GM21360 (cell line): ENCODE data around the gene CDH4.
"Not testable (repeated sequence)": the region's sequence is repeated elsewhere in the genome, so short reads cannot be mapped to it uniquely, and the experiment has no call there.

Experiments
- ATAC-seq: cut with Tn5 transposase; IDR thresholded peaks from one replicate; pipeline ENCODE4 v1.9.1; 2021; ENCODE audit warnings: mild to moderate bottlenecking, moderate library complexity; ENCODE audit not compliant: unreplicated experiment

CDH4 gene

DNA sequence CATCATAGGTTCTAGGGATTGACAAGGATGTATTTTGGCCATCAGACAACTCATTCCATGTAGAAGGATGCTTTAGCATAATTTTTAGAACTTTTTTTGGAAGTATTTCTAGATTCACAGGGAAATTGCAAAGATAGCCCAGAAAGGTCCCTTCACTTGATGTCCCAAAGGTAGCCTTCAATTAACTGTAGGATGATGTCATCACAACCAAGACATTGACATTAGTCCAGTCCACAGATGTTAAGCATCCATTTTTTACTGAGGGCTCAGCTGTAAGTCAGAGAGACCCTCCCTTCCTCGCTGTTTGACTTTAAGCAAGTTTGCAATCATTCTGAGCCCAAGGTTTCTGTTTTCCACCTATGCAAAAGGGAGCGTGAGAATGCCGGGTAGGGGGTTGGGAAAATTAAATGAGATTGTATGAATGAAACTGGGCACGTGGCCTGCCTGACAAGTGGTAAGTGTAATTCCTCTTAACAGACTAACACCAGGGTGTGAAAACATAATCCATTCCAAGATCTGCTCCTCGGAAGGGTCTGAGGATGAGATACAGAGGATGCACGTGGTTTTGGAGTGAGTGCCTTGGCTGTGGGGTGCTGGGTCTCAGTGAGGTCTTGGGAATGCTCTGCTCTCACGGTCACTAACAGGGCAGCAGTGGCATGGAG is 126.8 kb downstream of the CDH4 start:
- ATAC-seq, result no peak

DNA sequence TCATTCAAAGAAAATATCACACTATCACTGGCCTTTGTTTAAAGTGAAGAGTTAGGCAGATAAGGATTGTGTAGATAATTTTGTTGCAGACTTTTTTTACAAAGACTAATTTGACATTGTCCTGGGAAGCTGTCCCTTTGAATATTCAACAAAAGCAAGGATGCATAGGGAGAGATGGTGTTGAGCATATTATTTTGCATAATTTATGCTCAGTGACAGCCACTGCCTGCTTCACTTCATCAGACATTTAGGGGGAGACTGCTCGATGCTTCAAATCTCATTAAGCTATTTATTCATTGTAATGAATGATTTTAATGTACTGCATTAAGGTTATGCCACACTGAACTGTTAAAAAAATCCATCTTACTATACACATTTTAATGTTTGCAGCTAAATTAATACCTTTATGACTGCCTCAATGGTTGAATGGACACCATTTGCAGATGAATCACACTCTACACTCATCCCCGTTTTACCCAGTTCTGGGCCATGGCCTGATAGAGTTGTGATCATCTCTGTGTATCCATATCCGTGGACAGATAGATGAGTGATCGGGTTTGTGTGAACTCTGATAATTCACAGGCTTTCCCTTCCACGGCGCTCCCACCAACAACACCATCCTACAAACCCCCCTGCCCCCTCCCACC is 128.0 kb downstream of the CDH4 start:
- ATAC-seq, result no peak

DNA sequence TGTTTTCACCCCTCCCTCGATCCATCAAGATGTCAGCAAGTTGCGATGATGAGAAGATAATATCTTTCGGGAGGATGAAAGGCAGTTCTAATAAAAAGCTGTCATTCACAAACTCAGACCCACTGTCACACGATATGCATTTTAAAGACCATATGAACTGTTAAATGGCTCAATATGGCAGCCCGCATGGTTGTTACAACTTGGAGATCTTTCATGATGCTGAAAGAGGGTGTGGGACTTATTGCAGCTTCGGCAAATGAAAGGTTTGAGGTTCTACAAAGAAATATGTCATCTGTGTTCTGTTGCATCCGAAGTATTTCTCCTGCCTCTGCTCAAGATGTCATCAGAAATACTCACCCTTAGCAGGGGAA is 128.5 kb downstream of the CDH4 start:
- no peak for ATAC-seq

DNA sequence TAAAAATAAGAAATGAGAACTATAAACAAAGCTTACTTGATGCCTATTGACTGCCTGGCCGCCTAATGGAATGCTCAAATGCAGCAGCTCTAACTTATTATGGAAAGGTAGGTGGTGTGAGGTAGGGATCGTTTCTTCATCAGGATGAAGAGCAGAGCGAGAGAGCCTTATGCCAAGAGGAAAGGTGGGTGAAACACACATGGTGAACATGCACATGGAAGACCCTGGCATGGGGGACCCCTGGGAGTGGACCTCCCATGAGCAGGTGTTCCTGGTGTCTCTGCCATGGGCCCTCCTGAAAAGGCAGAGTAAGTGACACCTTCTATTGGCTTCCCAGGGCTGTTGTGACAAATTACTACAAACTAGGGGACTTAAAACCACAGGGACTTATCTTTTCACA is 130.1 kb downstream of the CDH4 start:
- ATAC-seq, result no peak

DNA sequence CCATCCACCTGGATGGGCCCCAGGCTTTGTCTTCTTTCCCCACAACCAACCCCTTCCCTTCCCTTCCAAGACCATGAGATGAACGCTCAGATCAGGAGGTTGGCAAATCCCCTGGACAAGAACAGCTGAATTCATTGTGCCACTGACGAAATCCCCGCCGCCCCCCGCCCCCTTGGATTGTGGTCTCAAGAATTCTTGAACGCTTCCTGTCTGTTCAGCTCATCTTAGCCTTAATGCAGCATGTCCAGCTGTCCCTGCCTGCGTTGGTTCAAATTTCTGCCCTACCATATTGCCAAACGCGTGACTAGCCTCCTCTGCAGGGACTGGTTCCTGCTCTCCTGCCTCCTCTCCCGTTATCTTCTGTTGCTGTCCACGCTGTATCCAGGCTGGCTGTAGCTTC is 133.2 kb downstream of the CDH4 start:
- no peak for ATAC-seq

DNA sequence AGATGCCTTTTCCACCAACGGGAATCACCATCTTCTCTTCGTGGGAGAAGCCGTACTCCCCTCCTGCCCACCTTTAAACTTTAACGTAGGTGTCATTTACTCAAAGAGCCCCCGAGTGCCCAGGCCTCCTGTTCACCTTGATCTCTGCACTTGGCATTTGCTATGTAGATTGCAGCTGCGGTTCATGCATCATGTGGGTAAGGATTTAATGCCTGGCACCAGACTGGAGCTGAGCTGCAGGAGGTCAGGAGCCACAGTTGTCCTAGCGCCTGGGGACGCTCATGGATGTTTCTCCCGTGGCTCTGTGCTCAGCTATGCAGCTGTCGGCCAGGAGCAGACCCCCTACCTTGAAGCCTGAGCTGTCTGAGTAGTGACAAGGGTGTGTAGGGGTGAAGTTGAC is 133.7 kb downstream of the CDH4 start:
- ATAC-seq, result no peak

DNA sequence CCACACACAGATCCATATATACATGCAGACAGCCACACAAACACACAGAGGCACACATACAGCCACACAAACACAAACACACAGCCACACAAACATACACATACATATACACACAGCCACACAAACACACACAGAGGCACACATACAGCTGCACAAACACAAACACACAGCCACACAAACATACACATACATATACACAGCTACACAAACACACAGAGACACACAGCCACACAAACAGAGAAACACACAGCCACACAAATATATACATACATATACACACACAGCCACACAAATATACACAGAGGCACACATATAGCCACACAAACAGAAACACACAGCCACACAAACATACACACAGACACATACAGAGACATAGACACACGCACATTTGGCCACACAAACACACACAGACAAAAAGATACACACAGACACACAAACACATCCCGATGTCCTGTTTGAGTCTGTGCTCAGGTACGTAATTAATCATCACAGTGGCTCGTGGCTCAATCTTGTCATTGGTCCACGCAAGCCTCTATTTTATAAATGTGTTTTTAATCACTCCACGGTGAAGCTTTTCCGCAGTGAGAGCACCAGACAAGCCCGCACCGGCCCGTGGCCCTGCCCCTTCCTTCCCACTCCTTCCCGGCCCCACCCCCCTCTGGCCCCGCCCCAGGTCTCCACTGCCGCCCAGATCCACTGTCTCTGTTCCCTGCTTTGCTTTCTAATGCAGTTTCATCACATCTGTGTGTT is 135.3 kb downstream of the CDH4 start:
- no peak for ATAC-seq

DNA sequence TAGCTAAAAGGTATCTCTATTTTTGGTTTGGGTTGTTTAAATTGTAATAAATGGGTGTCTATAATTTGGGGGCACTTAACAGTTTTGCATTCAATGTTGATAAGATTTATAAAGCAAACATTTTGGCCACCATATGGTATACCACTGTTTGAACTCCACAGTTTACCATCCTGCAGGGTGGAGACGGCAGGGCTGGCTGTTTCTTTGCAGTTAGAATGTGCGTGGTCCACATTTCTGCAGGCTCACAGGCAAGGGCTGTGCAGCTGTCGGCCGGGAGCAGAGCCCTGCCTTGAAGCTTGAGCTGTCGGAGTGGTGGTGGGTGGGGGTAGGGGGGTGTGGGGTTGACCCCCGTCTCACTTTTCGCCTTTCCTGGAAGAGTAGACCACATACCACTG is 135.9 kb downstream of the CDH4 start:
- ATAC-seq, result no peak

DNA sequence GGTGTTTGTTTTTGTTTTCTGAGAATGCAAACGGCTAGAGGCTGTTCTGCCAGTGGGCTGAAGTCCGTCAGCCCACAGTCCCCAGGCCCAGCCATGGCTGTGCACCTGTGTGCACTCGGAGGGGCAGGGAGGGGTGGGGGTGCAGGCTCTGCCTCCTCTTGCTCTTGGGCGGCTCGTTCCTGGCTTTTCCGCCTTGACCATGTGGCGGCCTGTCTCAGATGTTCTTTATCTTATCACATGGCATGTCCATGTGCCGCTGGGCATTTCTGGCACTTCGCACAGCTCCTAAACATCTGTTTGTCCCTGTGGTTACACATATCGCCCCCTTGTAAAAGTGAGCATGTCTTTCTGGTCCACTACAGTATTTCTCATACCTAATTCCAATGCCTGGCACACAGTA is 137.0 kb downstream of the CDH4 start:
- ATAC-seq, result no peak

DNA sequence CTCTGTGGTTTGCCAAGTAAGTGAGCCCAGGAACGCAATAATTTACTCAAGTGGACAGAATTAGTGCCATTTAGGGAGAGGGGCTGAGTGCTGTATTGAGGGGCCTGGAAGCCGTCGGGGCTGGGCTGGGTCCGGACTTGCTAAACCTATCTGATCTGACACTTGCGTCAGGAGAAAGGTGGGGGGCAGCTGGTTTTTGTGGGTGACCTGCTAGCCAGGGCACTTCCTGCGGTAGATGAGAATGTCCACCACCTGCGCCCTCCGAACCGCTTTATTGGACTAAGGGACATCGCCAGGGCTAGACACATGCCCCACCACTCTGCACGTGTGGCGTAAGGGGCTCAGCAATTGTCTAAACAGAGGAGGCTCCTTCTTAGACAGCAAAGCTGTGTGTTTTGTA is 139.1 kb downstream of the CDH4 start:
- no peak for ATAC-seq

DNA sequence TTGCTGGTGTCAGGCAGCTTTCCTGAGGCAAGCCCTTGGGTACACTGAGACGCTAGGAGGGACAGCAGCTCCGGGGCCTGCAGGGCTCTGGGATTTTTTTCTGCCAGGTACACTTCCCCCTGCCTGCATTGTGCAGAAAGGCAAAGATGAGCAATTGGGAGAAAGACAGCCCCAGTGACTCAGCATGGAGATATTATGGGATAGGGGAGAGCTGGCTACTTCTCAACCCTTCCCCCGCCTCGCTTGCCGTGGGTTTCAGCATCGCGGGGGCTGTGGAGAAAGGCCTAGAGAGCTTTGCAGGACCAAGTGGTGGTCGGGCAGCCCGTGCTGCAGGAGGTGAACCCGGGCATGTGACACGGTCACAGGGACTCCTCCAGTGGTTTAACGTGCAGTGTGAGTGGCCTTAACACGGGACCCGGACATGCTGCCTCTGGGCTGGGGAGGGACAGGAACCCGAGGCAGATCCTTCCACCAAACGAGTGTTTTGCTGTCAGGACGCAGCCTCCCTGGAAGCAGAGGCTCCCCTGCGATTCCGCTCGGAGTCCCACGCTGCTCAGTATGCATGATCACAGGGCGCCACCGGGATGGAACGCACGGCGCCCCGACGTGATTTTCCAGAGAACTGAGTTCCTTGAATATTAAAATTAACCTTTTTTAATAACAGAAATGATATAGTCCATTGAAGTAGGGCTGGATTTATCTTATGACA is 139.9 kb downstream of the CDH4 start:
- no peak for ATAC-seq

DNA sequence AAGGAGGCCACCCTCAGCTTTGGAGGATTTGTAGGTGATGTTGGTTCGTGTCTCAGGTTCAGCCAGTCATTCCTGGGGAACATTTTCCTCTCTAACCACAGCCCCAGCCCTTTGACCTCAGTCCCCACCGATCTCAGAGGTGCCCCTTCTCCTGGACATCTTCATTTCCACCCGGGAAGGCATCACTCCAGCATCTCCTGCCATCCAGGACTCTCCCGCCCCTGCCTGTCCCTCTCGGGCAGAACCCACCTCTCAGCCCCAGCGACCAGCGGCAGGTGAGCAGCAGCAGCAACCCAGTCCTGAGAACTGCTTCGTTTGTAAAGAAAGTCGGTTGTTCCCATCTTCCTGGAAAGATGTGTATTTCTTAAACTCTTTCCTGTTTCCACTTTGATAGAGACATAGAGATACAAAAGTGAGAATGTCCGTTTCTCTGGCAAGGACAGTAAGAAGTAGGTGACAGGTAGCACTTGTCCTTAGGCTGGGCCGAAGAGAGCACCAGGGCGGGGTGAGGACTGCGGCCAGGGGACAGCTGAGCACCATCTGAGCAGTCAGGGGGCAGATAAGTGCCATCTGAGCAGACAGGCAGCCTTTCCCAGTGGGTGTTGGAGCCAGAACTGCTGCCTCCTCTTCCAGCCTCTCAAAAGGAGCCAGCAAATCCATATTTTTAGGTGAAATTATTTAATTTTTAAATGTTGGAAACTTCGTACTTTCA is 142.2 kb downstream of the CDH4 start:
- no peak for ATAC-seq

DNA sequence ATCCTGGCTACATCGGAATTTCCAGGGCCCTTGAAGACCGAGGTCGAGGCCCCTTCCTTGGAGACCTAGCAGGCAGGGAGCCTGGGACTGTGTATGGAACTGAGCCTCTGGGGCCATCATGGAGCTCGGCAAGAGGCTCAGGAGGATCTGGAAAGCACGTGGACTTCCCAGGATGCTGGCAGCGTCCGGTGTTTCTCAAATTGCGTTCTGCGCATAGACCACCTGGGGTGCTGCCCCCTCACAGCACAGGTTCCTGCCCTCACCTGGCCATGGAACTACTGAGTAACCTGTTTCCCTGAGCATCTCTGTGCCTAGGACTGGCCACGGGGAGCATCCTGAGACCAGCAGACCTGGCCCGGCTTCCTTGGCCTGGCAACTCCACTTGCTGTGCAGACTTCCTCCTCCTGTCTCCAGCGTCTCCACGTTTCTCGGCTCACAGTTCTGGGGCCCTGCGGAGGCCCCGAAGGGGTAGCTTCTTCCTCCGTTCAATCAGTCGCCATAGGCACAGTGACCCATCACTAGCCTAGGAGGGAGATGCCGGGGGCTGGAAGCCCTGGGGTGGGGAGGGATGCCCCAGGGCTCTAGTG is 144.3 kb downstream of the CDH4 start:
- no peak for ATAC-seq

DNA sequence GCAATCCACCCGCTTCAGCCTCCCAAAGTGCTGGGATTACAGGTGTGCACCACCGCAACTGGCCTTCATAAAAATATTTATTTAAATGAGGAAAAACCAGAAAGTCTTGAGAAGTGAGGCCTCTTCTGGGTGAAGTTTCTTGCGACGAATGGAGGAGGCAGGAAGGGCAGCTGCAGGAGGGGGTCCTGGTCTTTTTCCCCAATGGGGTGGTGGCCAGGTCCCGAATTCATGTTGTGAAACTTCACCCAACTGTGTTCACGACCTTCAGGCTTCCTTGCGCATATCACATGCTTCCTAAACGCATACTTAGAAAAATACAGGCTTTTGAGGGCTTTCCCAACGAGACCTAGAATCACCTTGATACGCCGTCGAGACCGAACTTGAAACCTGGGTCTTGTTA is 145.1 kb downstream of the CDH4 start:
- ATAC-seq, result no peak

DNA sequence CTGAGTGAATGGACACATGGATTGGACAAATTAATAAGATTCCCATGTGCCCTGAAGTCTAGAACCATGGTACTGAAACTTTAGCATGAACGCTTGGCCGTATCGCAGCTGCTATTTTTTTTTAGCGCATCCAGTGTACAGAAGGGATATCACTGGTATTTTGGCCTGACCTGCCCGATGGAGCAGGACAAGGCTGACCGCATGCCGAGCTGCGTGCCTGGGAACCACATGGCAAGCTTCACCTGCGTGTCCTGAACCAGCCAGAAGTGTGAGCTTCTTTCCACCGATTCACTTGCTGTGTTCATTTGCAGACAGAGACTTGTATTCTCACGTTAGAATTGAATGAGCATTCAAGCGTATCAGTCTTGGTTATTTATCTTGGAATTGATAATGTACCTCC is 145.7 kb downstream of the CDH4 start:
- no peak for ATAC-seq

DNA sequence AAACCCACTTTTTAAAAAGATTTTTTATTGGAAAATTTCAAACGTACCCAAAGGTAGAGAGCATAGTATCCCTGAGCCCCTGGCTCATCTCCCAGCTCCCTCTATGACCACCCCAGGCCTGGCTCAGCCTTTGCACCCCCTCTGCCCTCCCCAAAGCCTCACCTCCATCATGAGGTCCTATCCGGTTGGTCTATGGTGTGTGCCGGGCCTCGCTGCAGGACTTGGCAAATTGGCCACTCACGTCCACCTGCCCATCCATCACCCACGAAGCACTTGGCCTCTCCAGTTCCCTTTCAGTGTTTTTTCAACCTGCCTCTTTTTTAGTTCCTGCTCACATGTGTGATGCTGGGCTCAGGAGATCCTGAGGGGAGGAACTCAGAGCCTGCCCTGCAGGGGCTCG is 147.4 kb downstream of the CDH4 start:
- no peak for ATAC-seq

DNA sequence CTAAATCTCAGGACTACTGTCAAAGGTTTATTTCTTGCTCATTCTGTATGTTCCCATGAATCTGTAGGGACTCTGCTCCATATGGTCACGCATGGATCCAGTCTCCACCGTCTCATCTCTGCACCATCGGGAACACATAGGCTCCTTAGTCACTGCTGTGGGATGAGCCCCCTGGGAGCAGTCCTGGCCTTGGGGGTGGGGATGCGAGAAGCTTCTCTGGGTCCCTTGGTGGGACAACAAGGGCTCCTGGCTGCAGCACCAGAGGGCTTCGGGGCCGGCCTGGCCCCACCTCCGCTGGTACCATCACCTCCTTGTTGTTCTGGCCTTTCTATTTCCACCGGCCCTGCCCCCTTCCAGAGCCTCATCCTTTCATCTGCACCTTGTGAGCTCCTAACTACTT is 148.4 kb downstream of the CDH4 start:
- ATAC-seq, result no peak

DNA sequence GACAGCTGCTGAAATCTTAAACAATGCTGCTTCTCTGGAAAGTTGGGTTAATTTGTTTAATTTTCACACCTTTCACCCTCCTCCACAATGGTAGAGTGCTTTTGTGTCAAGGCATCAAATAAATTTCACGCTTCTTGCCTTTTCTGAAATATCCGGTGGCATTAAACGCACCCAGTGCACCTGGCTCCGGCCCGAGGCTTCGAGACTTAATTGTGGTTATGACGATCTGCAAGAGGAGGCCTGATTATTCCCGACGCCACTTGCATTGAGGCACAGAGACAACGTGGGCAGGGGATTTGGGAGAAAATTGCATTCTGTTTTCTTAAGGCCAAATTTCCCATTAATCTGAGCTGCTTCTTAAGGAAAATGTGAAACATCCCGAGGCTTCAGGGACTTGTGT is 152.2 kb downstream of the CDH4 start:
- ATAC-seq, result no peak

DNA sequence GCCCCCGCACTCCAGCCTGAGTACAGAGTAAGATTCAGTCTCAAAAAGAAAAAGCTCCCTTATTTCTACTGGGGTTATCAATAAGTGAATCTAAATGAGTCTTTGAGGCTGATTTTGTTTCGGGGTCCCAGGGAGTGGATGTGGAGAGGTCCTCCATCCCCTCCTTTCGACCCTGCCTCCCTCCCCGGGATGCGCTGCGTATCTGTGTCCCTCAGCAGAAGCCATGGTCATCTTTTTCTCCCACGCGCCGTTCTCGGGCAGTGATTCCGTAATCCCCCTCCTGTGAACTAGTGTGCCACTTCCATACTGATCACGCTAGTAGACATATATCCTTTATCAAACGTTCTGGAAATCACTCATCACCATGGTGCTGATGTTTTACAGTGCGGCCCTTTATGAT is 152.9 kb downstream of the CDH4 start:
- ATAC-seq, result no peak

DNA sequence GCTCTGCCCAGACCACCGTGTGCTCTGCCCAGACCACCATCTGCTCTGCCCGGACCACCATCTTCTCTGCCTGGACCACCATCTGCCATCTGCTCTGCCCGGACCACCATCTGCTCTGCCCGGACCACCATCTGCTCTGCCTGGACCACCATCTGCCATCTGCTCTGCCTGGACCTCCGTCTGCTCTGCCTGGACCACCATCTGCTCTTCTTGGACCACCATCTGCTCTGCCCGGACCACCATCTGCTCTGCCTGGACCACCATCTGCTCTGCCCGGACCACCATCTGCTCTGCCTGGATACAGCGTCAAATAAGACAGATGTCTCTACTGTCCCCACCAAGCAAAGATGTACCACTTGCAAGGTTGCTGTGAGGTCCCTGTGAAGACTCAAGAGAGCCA is 154.7 kb downstream of the CDH4 start:
- not testable (repeated sequence) for ATAC-seq

DNA sequence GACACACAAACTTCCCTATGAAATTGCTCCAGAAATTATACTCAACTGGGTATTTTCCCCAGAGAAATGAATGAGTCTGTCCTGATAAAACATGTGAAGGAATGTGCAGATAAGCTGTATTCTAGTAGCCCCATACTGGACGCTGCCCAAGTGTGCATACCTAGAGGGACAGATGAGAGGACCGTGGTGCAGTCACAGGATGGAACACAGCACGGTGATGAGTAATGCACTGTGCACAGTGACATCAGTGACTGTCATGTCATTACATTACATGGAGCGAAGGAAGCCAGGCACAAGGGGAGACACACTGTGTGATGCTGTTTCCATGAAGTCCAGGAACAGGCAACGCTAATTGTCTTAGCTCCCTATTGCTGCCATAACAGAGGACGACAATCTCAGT is 155.5 kb downstream of the CDH4 start:
- ATAC-seq, result no peak
